Keratinocyte (primary cell): Measurements from ENCODE around the gene GARRE1. TPM values are rescaled to one million over a fixed set of nuclear protein-coding genes. Genes with fewer than 3 reads are reported as not detected.
"Not testable (repeated sequence)": the region's sequence is repeated elsewhere in the genome, so short reads cannot be mapped to it uniquely, and the experiment has no call there.

Experiments
- DNase-seq: peaks from one replicate; pipeline ENCODE4 v3.0.0-alpha.2; 2011; ENCODE audit warnings: low read depth, missing footprints, low spot score
- FAIRE-seq: peaks from 2 replicates; lab custom pipeline; 2011; peaks lifted over from hg19 to GRCh38; lab: Jason Lieb, UNC
- H2AFZ ChIP-seq: 2 replicates; pipeline ENCODE4 v1.6.0; 2012; ENCODE audit warnings: low read length, control low read depth, inconsistent platforms; ENCODE audit not compliant: control insufficient read depth
- H3K27ac ChIP-seq: 2 replicates; pipeline ENCODE4 v1.5.1; 2011; ENCODE audit warnings: low read length; ENCODE audit not compliant: control insufficient read depth, insufficient read depth
- H3K27me3 ChIP-seq: 3 replicates; pipeline ENCODE4 v1.6.0; 2011; ENCODE audit warnings: low read length; ENCODE audit not compliant: control insufficient read depth, insufficient read depth; ENCODE audit errors: extremely low read depth
- H3K36me3 ChIP-seq, 2 experiments: 2 replicates in 1 of 2; 3 replicates in 1 of 2; pipeline ENCODE4 v1.5.1; 2011; ENCODE audit warnings: low read length in 2 of 2, mild to moderate bottlenecking in 1 of 2; ENCODE audit not compliant: control insufficient read depth in 2 of 2, insufficient read depth in 2 of 2; ENCODE audit errors: extremely low read depth in 1 of 2
- H3K4me1 ChIP-seq: 3 replicates; pipeline ENCODE4 v1.5.1; 2011; ENCODE audit warnings: low read length; ENCODE audit not compliant: control insufficient read depth, insufficient read depth; ENCODE audit errors: extremely low read depth
- H3K4me2 ChIP-seq: 3 replicates; pipeline ENCODE4 v1.6.0; 2011; ENCODE audit warnings: low read depth, low read length; ENCODE audit not compliant: control insufficient read depth, insufficient read depth; ENCODE audit errors: extremely low read depth
- H3K4me3 ChIP-seq, 3 experiments: fragments of 200-600 bp in 1 of 3; sonication (generic) in 1 of 3; 2 replicates in 2 of 3; 3 replicates in 1 of 3; pipeline ENCODE4 v1.5.1; 2011 to 2016; ENCODE audit warnings: low read length in 3 of 3, mild to moderate bottlenecking in 3 of 3, control low read depth in 2 of 3, inconsistent platforms in 1 of 3, low read depth in 1 of 3, mixed read lengths in 1 of 3, mixed run types in 1 of 3, moderate library complexity in 1 of 3; ENCODE audit not compliant: control insufficient read depth in 2 of 3, insufficient read depth in 2 of 3; ENCODE audit errors: extremely low read depth in 1 of 3
- H3K79me2 ChIP-seq: 2 replicates; pipeline ENCODE4 v1.6.0; 2012; ENCODE audit warnings: low read length; ENCODE audit not compliant: control insufficient read depth, insufficient read depth
- H3K9ac ChIP-seq: 3 replicates; pipeline ENCODE4 v1.6.0; 2011; ENCODE audit warnings: low read length; ENCODE audit not compliant: control insufficient read depth, insufficient read depth; ENCODE audit errors: extremely low read depth
- H3K9me1 ChIP-seq: 3 replicates; pipeline ENCODE4 v1.6.0; 2011; ENCODE audit warnings: low read length; ENCODE audit not compliant: control insufficient read depth, insufficient read depth; ENCODE audit errors: extremely low read depth
- H3K9me3 ChIP-seq: 2 replicates; pipeline ENCODE4 v1.5.1; 2012; ENCODE audit warnings: low read depth, low read length; ENCODE audit not compliant: control insufficient read depth
- H4K20me1 ChIP-seq: 3 replicates; pipeline ENCODE4 v1.6.0; 2011; ENCODE audit warnings: low read length; ENCODE audit not compliant: control insufficient read depth, insufficient read depth; ENCODE audit errors: extremely low read depth
- CTCF ChIP-seq, 3 experiments: IDR thresholded peaks in 1 of 3; conservative IDR thresholded peaks in 1 of 3; optimal IDR thresholded peaks in 1 of 3; 2 replicates in 2 of 3; 3 replicates in 1 of 3; pipeline versions ENCODE3 to v1.5.1; 2011; ENCODE audit warnings: low read length in 3 of 3, mild to moderate bottlenecking in 3 of 3, moderate library complexity in 2 of 3, control low read depth in 1 of 3, inconsistent platforms in 1 of 3; ENCODE audit not compliant: insufficient read depth in 2 of 3; ENCODE audit errors: extremely low read depth in 1 of 3
- EZH2 ChIP-seq: IDR thresholded peaks from one replicate; pipeline ENCODE4 v1.6.1; 2012; ENCODE audit warnings: inconsistent platforms, mild to moderate bottlenecking, low read length, moderate library complexity
- dilution Hi-C: fragments of 300-500 bp; cut with MboI; formaldehyde crosslinking; loops from one replicate; pipeline ENCODE4 v1.7.0; 2020; ENCODE audit warnings: low sequenced_read_pairs; ENCODE audit not compliant: extremely low pct_ligation_motif_present
- polyA plus RNA-seq, 5 experiments: library from polyadenylated mRNA; depleted of rRNA in 3 of 5; stranded (reverse) in 3 of 5; stranded (forward) in 1 of 5; unstranded in 1 of 5; fragments of >200 nt; gene quantifications; 1 replicate in 1 of 5; 2 replicates in 3 of 5; 3 replicates in 1 of 5; pipeline versions ENCODE4 v1.2.1 to v1.2.3, GENCODE V29; 2011 to 2012; ENCODE audit warnings: missing spikeins in 2 of 5, low read depth in 1 of 5, low replicate concordance in 1 of 5

GARRE1 gene
- polyA plus RNA-seq, 1 donor (not counting 4 experiments of a cell fraction or from before 2014, with no cell fraction given), result 5.7 TPM

- H3K36me3 ChIP-seq, result peaks cover 7 to 18% of the 10 kb centered on the region in 2 experiments
- FAIRE-seq, result no peak
- no peaks in the 10 kb centered on the region for H3K9me1 ChIP-seq
- H3K79me2 ChIP-seq, result peaks cover 2% of the 10 kb centered on the region
- TF ChIP-seq EZH2 (no peak), CTCF (optimal IDR thresholded peaks at IDR 0.05 in 1 of 3, IDR thresholded peaks at IDR 0.05 in 1 of 3, conservative IDR thresholded peaks at IDR 0.05 in 1 of 3; ENCODE audit: extremely low read depth in 1 of 3, insufficient read depth in 2 of 3, low read length in 3 of 3) (no peak)
- no peak overlapping the region for H2AFZ ChIP-seq
- no peaks in the 10 kb centered on the region for H3K4me1 ChIP-seq
- no peaks in the 10 kb centered on the region for H3K27me3 ChIP-seq
- H4K20me1 ChIP-seq, result no peaks in the 10 kb centered on the region
- dilution Hi-C loops, result no loop called here
- H3K4me2 ChIP-seq, result no peak overlapping the region
- no peak overlapping the region for H3K9ac ChIP-seq
- no peaks in the 10 kb centered on the region for H3K9me3 ChIP-seq
- DNase-seq, result no peak
- H3K4me3 ChIP-seq, result no peak overlapping the region
- no peak overlapping the region for H3K27ac ChIP-seq
Observed at GRCh38 chr19:34215006-34215665, 39.2 kb upstream of the GARRE1 start.

GRCh38 chr19:34215666-34216038 lies 38.7 kb upstream of the GARRE1 start:
- peaks cover 1% of the 10 kb centered on the region for H4K20me1 ChIP-seq
- H3K79me2 ChIP-seq, result peaks cover 2% of the 10 kb centered on the region
- peaks cover 7 to 18% of the 10 kb centered on the region in 2 experiments for H3K36me3 ChIP-seq
- no peak overlapping the region for H2AFZ ChIP-seq
- no peaks in the 10 kb centered on the region for H3K9me1 ChIP-seq
- no peak for TF ChIP-seq CTCF (optimal IDR thresholded peaks at IDR 0.05 in 1 of 3, IDR thresholded peaks at IDR 0.05 in 1 of 3, conservative IDR thresholded peaks at IDR 0.05 in 1 of 3; ENCODE audit: extremely low read depth in 1 of 3, insufficient read depth in 2 of 3, low read length in 3 of 3)
- TF ChIP-seq EZH2, result no peak
- no peaks in the 10 kb centered on the region for H3K27me3 ChIP-seq
- FAIRE-seq (no peak), DNase-seq (no peak)
- H3K4me1 ChIP-seq, result no peaks in the 10 kb centered on the region
- no peak overlapping the region for H3K4me3 ChIP-seq
- no peak overlapping the region for H3K9ac ChIP-seq
- H3K27ac ChIP-seq, result no peak overlapping the region
- dilution Hi-C loops, result no loop called here
- H3K4me2 ChIP-seq, result no peak overlapping the region
- no peaks in the 10 kb centered on the region for H3K9me3 ChIP-seq

GRCh38 chr19:34216745-34217219 lies 37.6 kb upstream of the GARRE1 start:
- H3K9me3 ChIP-seq, DNase-seq, H3K9me1 ChIP-seq, dilution Hi-C loops, FAIRE-seq, H3K4me2 ChIP-seq, H2AFZ ChIP-seq, H3K27me3 ChIP-seq, H3K9ac ChIP-seq, H3K4me3 ChIP-seq, H3K4me1 ChIP-seq, H3K79me2 ChIP-seq, H4K20me1 ChIP-seq, H3K27ac ChIP-seq: not testable (repeated sequence)
- peaks cover 8 to 19% of the 10 kb centered on the region in 2 experiments for H3K36me3 ChIP-seq
